PC-9 (cell line): ENCODE results near the gene CARMIL3. TPM values are rescaled to one million over a fixed set of nuclear protein-coding genes. Genes with fewer than 3 reads are reported as not detected.

Source experiments
- BruUV-seq: library from RNA; stranded (reverse); fragments of 400-500 nt; replicated peaks from 2 replicates; lab custom pipeline; 2021; lab: Mats Ljungman, UMichigan
- CTCF ChIA-PET: fragments of 300-600 bp; sonication (Branson Sonifier 250); formaldehyde crosslinking; loops from one replicate; lab custom pipeline; 2022; ENCODE audit warnings: antibody characterized with exemption; lab: Charles Lee
- POLR2A ChIA-PET: fragments of 300-600 bp; sonication (Branson Sonifier 250); formaldehyde crosslinking; loops from one replicate; lab custom pipeline; 2022; ENCODE audit warnings: antibody characterized with exemption; ENCODE audit not compliant: unreplicated experiment; lab: Charles Lee
- DNase-seq, 2 experiments: peaks; one replicate each; pipeline versions ENCODE4 v3.0.0 to v3.0.0-alpha.2; 2015 to 2022; ENCODE audit warnings: mixed read lengths in 1 of 2
- H2AFZ ChIP-seq: fragments of 200-600 bp; sonication (generic); 2 replicates; pipeline ENCODE4 v1.8.1; 2017; ENCODE audit warnings: antibody characterized with exemption
- H3F3A ChIP-seq: fragments of 200-600 bp; sonication (generic); 2 replicates; pipeline ENCODE4 v1.8.1; 2017; ENCODE audit warnings: antibody characterized with exemption, mild to moderate bottlenecking, low read depth; ENCODE audit not compliant: insufficient read depth
- H3K27ac ChIP-seq: fragments of 200-600 bp; sonication (generic); 2 replicates; pipeline ENCODE4 v1.6.1; 2016; ENCODE audit warnings: mixed run types
- H3K27me3 ChIP-seq: fragments of 200-600 bp; sonication (generic); 2 replicates; pipeline ENCODE4 v1.6.1; 2016; ENCODE audit warnings: low read depth, mixed run types; ENCODE audit not compliant: insufficient read depth
- H3K36me3 ChIP-seq: fragments of 200-600 bp; sonication (generic); 2 replicates; pipeline ENCODE4 v1.6.1; 2016; ENCODE audit warnings: low read depth, mixed run types
- H3K4me1 ChIP-seq: fragments of 200-600 bp; sonication (generic); replicated peaks from 2 replicates; pipeline ENCODE4 v1.6.1; 2016; ENCODE audit warnings: mixed run types; ENCODE audit not compliant: insufficient read depth
- H3K4me2 ChIP-seq: fragments of 200-600 bp; sonication (generic); 2 replicates; pipeline ENCODE4 v1.6.1; 2017; ENCODE audit warnings: mixed run types
- H3K4me3 ChIP-seq: fragments of 200-600 bp; sonication (generic); 2 replicates; pipeline ENCODE4 v1.6.1; 2016; ENCODE audit warnings: mixed run types
- H3K79me2 ChIP-seq: fragments of 200-600 bp; sonication (generic); 2 replicates; pipeline ENCODE4 v1.6.1; 2017; ENCODE audit warnings: low read depth, mixed run types
- H3K9me2 ChIP-seq: fragments of 200-600 bp; sonication (generic); 2 replicates; pipeline ENCODE4 v1.8.1; 2017; ENCODE audit warnings: mild to moderate bottlenecking; ENCODE audit not compliant: insufficient read depth
- H3K9me3 ChIP-seq: fragments of 200-600 bp; sonication (generic); 2 replicates; pipeline ENCODE4 v1.8.1; 2016; ENCODE audit warnings: low read depth; ENCODE audit not compliant: insufficient read depth
- H4K20me1 ChIP-seq: fragments of 200-600 bp; sonication (generic); 2 replicates; pipeline ENCODE4 v1.8.1; 2017; ENCODE audit not compliant: insufficient read depth
- EZH2 ChIP-seq: fragments of 200-600 bp; sonication (generic); IDR thresholded peaks from 2 replicates; pipeline ENCODE4 v1.8.0; 2017; ENCODE audit warnings: antibody characterized with exemption, low read depth
- intact Hi-C: fragments of 100-400 bp; cut with micrococcal nuclease; formaldehyde crosslinking; loops from one replicate; pipeline ENCODE4 v1.10.0; 2022; ENCODE audit not compliant: unreplicated experiment
- total RNA-seq: library from RNA; stranded (reverse); gene quantifications from 2 replicates; pipeline ENCODE4 v1.2.3, GENCODE V29; 2021
- TF ChIP-seq, protein P1 (sequence below): fragments of 200-600 bp; sonication (generic); conservative IDR thresholded peaks from 2 replicates; pipeline ENCODE4 v1.6.1; 2017; ENCODE audit warnings: mixed run types, antibody characterized with exemption, mild to moderate bottlenecking, moderate library complexity

CARMIL3 gene
- total RNA-seq, 1 experiment from 2014 or later = not detected

DNA sequence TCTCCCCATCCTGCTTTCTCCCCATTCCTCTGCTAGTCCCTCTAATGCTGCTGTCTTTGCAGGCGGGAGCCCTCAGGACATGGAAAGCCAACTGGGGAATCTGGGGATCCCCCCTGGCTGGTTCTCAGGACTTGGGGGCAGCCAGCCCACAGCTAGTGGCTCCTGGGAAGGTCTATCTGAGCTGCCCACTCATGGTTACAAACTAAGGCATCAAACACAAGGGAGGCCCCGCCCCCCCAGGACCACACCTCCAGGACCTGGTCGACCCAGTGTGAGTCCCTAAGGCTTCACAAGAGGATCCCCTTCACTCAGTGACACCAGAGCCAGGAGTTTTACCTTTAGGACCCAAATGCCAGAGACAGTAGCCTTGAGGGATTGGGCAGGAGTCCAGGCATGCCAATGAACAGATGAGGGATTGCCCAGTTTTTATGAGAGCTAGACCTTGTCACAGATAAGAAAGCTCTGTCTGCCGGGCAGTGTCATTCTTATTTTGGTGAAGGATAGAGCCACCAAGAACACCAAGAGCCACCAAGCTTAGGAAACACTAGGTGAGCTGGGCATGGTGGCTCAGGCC, 11.5 kb downstream of the CARMIL3 start:
- TF ChIP-seq, protein P1, sequence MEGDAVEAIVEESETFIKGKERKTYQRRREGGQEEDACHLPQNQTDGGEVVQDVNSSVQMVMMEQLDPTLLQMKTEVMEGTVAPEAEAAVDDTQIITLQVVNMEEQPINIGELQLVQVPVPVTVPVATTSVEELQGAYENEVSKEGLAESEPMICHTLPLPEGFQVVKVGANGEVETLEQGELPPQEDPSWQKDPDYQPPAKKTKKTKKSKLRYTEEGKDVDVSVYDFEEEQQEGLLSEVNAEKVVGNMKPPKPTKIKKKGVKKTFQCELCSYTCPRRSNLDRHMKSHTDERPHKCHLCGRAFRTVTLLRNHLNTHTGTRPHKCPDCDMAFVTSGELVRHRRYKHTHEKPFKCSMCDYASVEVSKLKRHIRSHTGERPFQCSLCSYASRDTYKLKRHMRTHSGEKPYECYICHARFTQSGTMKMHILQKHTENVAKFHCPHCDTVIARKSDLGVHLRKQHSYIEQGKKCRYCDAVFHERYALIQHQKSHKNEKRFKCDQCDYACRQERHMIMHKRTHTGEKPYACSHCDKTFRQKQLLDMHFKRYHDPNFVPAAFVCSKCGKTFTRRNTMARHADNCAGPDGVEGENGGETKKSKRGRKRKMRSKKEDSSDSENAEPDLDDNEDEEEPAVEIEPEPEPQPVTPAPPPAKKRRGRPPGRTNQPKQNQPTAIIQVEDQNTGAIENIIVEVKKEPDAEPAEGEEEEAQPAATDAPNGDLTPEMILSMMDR = no peak
- no peak for TF ChIP-seq EZH2
- H3K4me1 ChIP-seq = no peaks in the 10 kb centered on the region
- H3K9me2 ChIP-seq = no peaks in the 10 kb centered on the region
- no peaks in the 10 kb centered on the region for H3F3A ChIP-seq
- DNase-seq = no peak
- no peaks in the 10 kb centered on the region for H3K36me3 ChIP-seq
- peaks cover 4% of the 10 kb centered on the region; the same call in 1 of the 2 replicates for H3K27me3 ChIP-seq
- no peaks in the 10 kb centered on the region for H3K79me2 ChIP-seq
- BruUV-seq = no TSS peak
- no peak overlapping the region for H2AFZ ChIP-seq
- H3K4me2 ChIP-seq = no peak overlapping the region
- CTCF ChIA-PET = interaction anchor here (0.7 kb wide), 1 partner anchor 32 kb away, joined by 4 read pairs; no protein-coding TSS in a partner anchor
- H3K9me3 ChIP-seq = no peaks in the 10 kb centered on the region
- no peak overlapping the region for H3K27ac ChIP-seq
- no peaks in the 10 kb centered on the region for H4K20me1 ChIP-seq
- no peak overlapping the region for H3K4me3 ChIP-seq
- POLR2A ChIA-PET = no interaction called here
- intact Hi-C loops = no loop called here

DNA sequence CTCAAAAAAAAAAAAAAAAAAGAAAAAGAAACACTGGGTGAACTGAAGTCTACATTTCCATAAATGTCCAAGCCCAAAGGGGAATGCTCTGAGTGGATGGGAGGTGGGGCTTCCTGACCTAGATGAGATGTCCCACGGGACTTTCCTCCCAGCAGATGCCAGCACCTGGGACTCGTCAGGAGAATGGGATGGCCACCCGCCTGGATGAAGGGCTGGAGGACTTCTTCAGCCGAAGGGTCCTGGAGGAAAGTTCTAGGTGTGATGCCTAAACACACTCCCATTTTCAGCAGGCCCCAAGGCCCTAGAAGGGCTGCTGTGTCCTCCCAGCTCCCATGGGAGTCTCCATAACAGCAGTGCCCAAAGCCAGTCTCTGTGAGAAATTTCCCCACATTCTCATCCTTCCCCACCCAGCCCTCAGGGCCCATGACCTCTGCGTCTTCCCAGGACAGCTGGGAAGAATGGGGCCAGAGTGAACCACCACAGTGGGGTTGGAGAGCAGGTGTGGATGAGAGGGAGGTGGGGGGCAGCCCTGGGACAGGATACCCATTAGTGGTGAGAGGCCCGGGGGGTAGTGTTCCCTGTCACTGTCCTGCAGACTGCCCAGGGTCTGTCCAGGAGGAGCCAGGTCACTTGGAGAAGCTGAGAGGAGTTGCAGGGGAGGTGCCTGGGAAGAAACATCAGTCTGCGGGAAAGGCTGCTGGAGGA, 12.4 kb downstream of the CARMIL3 start:
- no peaks in the 10 kb centered on the region for H3F3A ChIP-seq
- H3K4me1 ChIP-seq = no peaks in the 10 kb centered on the region
- no peak overlapping the region for H3K27ac ChIP-seq
- intact Hi-C loops = no loop called here
- H3K4me3 ChIP-seq = no peak overlapping the region
- H3K36me3 ChIP-seq = no peaks in the 10 kb centered on the region
- ChIA-PET POLR2A (no interaction called here), CTCF (interaction anchor here (0.7 kb wide), 1 partner anchor 31 kb away, joined by 4 read pairs; no protein-coding TSS in a partner anchor)
- TF ChIP-seq EZH2 = no peak
- TF ChIP-seq, protein P1 = no peak
- H3K79me2 ChIP-seq = no peaks in the 10 kb centered on the region
- H3K27me3 ChIP-seq = peaks cover 4% of the 10 kb centered on the region; the same call in 1 of the 2 replicates
- H2AFZ ChIP-seq = no peak overlapping the region
- H4K20me1 ChIP-seq = no peaks in the 10 kb centered on the region
- no peaks in the 10 kb centered on the region for H3K9me2 ChIP-seq
- DNase-seq = no peak
- H3K4me2 ChIP-seq = no peak overlapping the region
- H3K9me3 ChIP-seq = no peaks in the 10 kb centered on the region
- no TSS peak for BruUV-seq

DNA sequence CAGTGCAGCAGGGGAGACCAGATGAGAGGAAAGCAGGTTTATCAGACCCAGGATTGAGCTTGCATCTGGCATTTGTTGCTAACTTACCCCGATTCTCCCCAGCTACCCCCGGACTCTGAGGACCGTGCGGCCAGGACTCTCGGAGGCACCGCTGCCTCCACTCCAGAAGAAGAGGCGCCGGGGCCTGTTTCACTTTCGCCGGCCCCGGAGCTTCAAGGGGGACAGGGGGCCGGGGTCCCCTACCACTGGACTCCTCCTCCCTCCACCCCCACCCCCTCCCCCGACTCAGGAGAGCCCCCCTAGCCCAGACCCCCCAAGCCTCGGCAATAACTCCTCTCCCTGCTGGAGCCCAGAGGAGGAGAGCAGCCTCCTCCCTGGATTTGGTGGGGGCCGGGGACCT, 13.0 kb downstream of the CARMIL3 start:
- no TSS peak for BruUV-seq
- no peaks in the 10 kb centered on the region for H3K36me3 ChIP-seq
- H3K9me3 ChIP-seq = no peaks in the 10 kb centered on the region
- no peak overlapping the region for H3K4me3 ChIP-seq
- no peaks in the 10 kb centered on the region for H3F3A ChIP-seq
- no peak overlapping the region for H3K4me2 ChIP-seq
- intact Hi-C loops = no loop called here
- H3K27ac ChIP-seq = no peak overlapping the region
- H2AFZ ChIP-seq = no peak overlapping the region
- no peaks in the 10 kb centered on the region for H3K79me2 ChIP-seq
- peaks cover 9% of the 10 kb centered on the region for H3K27me3 ChIP-seq
- no peaks in the 10 kb centered on the region for H4K20me1 ChIP-seq
- ChIA-PET CTCF (no interaction called here), POLR2A (no interaction called here)
- no peak for DNase-seq
- H3K9me2 ChIP-seq = no peaks in the 10 kb centered on the region
- no peak for TF ChIP-seq EZH2
- TF ChIP-seq, protein P1 = no peak
- no peaks in the 10 kb centered on the region for H3K4me1 ChIP-seq
